Measurements from ENCODE around the gene PATL2. TPM values are rescaled to one million over a fixed set of nuclear protein-coding genes. Genes with fewer than 3 reads are reported as not detected.
"Not testable (repeated sequence)": the region's sequence is repeated elsewhere in the genome, so short reads cannot be mapped to it uniquely, and the experiment has no call there.

PATL2 gene
- polyA plus RNA-seq, 1 donor, result 1.4 TPM

DNA sequence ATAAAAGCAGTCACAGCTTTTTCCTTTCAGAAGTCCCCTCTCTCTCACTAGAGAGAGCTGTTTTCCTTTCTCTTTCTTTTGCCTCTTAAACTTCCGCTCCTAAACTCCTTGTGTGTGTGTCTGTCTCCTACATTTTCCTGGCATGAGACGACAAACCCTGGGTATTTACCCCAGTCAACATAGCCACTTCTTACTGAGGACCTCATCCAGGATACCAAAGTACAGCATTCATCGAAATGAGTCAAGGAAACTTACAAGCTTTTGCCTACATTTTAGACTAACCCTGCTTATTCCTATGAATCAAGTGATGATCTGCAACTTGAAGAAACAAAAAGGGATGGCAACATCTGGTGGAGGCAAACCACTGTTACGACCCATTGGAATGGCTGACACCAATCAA, 16.7 kb downstream of the PATL2 start:
- DNase-seq, result no peak

DNA sequence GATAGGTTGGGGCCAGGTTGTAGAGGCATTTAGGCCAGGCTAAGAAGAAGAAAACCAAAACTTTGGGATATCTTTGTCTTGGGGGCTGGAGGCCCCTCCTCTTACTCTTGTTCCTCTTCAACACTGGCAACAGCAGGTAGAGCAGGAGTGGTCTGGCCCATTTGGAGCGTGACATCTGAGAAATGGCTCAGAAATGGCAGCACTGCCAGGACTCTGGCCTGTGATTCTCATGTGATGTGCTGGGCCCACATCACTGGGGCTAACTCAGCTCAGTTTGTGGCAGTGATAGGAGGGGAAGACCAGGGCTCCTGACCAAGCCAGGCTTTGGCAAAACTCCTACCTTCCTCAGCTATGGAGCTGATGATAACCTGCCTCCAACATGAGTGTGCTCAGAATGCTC, 18.5 kb downstream of the PATL2 start:
- no peak for DNase-seq

DNA sequence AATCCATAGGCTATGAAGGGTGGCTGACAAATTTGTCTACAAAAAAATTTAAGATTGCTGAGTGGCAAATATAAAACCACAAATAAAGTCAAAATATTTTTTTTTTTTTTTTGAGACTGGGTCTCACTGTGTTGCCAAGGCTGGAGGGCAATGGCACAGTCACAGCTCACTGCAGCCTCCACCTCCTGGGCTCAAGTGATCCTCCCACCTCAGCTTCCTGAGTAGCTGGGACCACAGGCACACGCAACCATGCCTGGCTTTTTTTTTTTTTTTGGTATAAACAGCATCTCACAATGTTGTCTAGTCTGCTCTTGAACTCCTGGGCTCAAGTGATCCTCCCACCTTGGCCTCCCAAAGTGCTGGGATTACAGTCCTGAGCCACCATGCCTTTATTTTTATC, 20.9 kb downstream of the PATL2 start:
- DNase-seq, result not testable (repeated sequence)

DNA sequence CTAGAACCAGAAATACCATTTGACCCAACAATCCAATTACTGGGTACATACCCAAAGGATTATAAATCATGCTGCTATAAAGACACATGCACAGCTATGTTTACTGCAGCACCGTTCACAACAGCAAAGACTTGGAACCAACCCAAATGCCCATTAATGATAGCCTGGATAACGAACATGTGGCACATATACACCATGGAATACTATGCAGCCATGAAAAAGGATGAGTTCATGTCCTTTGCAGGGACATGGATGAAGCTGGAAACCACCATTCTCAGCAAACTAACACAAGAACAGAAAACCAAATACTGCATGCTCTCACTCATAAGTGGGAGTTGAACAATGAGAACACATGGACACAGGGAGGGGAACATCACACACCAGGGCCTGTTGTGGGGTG, 21.8 kb downstream of the PATL2 start:
- DNase-seq, result not testable (repeated sequence)

DNA sequence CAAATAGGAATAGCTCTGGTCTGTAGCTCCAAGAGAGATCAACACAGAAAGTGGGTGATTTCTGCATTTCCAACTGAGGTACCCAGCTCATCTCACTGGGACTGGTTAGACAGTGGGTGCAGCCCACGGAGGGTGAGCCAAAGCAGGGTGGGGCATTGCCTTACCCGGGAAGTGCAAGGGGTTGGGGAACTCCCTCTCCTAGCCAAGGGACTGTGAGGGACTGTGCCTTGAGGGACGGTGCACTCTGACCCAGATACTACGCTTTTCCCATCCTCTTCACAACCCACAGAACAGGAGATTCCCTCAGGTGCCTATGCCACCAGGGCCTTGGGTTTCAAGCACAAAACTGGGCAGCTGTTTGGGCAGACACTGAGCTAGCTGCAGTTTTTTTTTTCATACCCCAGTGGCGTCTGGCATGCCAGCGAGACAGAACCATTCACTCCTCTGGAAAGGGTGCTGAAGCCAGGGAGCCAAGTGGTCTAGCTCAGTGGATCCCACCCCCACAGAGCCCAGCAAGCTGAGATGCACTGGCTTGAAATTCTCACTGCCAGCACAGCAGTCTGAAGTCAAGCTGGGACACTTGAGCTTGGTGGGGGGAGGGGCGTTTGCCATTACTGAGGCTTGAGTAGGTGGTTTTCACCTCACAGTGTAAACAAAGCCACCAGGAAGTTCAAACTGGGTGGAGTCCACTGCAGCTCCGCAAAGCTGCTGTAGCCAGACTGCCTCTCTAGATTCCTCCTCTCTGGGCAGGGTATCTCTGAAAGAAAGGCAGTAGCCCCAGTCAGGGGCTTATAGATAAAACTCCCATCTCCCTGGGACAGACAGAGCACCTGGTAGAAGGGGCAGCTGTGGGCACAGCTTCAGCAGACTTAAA, 28.1 kb downstream of the PATL2 start:
- peak; percentile 37 for DNase-seq

DNA sequence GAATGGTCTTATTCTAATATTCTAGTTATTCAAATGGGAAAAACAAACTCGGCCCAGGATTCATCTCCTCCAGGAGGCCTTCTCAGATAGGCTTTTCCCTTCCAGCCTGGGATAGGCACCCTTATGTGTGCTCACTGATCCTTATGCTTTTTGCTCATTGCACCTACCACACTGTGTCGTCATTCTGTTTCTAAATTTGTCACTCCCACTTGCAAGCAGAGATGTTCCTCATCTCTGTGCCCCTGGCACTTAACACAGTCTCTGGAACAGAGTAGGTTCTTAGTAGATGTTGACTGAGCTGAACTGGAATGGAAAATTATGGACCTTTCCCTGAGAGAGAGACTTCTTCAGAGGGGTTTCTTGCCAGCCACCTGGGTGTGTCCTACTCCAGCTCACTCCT, 28.9 kb downstream of the PATL2 start:
- no peak for DNase-seq

DNA sequence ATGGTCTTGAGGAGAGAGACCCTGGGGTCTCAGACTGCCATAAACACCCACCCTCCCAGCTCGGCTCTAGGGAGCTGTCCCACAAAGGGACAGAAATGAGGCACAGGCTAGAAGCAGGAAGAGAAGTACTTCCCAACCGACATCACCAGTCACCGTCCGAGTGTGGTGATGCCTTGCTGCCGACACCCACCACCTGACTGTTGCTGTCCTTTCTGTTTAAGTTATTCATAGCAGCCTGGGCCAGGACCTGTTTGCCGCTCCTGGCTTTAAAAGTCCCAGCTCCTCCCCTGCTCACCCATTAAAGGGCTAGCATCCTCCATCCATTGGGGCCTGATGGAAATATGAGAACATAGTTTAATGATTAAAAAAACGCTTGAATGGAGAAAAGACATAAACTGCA, 34.4 kb downstream of the PATL2 start:
- no peak for DNase-seq

DNA sequence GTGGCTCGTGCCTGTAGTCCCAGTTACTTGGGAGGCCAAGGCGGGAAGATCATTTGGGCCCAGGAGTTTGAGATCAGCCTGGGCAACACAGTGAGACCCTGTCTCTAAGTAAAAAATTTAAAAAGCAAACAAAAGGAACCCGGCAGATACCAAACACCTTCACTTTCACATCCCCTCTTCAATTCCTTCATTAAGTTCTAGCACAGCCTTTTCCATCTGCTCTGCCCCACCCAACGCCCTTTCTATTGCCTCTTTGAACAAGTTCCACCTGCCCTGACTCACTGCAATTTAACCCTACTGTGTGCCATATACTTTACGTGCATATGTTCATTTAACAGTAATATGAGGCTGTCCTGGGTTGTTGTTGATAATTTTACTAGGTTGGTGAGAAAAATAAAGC, 35.2 kb downstream of the PATL2 start:
- DNase-seq, result no peak

DNA sequence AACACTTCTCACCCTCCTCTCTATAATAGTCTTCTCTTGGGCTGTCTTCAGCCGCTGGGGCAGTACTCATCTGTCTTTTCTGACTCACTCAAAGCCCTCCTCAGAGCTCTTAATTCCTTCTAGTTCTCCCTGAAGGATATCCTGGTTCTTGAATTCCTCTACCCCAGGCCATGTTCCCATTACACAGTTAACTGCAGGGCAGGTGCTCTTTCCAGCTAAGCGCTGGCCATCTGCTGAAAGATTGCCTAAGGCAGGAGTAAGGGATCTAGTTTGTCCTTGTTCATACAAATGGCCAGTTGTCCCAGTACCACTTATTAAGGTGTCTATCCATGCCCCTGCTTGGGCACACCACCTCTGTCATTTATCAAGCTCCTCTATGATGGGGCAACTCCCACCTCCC, 37.5 kb downstream of the PATL2 start:
- no peak for DNase-seq

DNA sequence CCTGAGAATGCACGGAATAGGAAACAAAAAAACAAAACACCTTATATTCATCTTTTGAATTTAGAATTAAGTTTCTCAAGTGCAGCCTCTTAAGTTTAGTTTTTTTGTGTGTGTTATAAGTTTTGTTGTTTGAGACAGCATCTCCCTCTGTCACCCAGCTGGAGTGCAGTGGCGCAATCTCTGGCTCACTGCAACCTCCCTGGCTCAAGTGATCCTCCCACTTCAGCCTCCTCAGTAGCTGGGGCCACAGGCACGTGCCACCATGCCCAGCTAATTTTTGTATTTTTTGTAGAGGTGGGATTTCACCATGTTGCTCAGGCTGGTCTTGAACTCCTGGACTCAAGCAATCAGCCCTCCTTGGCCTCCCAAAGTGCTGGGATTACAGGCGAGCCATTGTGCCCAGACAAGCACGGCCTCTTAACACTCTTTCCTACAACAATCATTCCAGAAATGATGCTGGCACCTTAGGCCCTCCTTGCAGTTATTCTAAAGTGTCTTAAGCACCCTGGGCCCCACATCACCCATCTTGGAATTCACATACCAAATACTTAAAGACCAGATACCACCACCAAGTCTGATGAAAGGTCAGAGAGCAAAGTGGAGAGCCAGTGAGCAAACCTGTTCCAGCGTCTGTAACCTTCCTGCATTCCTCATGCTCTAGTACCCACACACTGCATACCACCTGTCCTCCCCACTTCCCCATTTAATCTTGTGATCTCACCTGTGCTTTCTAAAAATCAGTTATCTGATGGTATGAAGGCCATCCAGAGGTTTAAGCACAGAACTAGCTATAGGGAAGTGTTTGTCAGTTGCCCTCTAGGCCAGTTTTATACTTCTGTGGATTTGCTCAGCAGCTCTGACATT, 40.8 kb downstream of the PATL2 start:
- DNase-seq, result no peak

DNA sequence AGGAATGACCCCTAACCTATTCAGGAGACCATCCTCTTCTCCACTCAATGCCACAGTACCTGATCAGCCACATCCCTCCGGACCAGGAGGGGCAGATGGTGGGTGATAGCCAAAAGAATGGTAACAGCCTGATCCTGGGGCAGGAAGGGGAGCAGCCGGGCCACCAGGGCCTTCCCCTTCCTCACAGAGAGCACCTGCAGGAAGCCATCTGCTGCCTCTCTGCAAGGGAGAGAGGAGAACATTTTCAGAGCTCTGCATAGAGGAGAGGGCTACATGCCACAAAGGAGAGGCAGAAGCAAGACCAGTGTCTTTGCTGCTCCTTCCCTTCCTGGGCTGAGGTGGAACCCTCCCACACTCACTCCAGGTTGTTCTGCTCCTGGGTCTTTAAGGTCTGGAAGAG, 42.2 kb downstream of the PATL2 start:
- DNase-seq, result no peak

DNA sequence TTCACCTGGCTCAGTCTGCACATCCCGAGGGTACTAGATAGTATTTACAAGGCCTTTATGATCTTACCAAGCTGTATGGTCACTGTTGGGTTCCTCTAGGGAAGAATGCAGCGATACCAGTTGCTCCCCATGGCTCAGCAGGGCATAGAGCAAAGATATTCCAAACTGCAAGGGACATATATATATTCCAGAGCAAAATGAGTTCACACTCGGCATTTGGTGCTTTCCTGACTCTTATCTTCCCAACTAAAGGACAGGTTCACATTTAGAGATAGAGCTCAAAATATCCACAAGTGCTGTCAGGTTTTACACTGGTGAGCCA, 44.1 kb downstream of the PATL2 start:
- DNase-seq, result no peak

DNA sequence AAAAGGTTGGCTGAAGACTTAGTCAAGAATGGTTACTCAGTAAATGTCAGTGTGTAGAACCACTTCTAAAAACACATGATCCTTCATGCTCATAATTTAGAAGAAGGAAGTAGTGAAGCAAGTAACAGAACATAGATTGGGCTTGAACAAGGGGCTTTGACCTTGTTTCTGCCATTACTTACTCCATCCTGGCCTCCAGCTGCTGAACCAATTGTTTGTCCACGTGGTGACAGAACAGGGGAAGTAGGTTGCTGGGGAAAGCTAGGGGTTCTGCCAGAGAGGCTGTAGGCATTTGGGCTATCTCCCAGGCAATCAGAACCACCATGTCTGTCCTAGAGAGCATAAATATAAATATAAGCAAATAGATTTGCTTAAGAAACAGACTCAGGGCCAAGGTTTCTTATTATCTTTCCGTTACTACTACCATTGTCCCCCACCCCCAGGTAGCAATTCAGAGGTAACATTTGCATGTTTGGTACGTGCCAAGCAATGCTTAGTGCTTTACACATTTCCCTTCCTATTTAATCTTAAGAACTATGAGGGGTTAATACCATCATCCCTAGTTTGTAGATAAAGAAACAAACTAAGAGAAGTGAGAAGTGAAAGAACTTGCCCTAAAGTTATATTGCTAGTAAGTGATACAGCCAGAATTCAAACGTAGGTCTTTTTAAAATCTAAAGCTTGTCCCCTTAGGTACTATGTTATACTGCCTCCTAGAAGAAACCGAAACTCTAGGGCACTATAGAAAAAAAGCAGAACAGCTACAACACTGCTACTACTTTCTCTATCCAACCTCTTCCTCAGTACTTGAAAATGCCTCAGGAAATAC, 44.7 kb downstream of the PATL2 start:
- no peak for DNase-seq

DNA sequence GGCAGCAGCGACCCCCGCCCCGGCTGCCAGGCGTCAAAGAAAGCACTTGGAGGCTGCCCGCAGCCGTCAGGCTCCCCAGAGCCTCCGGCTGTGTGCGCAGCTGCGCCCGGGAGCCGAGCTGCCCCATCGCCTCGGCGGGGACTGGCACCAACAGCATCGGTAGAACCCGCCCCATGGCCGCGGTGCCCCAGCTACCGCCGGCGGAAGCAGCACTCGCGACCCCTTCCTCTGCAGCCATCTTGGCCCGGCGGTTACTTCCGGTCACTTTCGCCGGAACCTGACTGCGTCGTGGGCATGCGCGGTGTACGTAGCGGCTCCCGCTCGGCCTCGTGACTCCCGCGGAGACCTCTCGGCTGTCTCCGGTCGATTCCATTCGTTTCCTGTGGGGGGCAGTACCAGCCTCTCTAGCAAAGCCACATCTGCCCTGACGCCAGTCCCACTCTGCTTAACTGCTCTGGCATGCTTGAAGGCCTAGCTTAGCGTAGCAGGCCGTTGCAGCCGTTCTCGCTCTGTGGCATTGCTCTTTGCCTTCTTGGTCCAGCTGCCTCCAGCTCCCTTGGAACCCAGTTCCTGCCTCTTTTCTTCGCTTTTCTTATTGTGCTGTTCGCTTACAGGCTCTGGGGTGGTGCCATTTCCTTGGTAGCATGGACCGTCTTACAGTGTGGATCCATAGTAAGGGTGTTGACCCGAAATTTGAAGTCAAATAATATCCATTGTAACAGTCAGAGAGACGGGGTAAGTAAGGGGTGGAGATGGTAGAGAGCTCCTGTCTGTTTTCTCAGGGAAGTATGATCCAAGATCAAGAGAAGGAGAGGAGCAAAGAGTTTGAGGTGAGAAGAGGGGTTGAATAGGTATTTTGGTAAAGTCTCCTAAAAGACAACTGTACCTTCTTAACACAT, 47.5 kb downstream of the PATL2 start, which contains the start of gene SPG11:
TSS of gene SPG11 (minus strand) at position 253 of the 899 bp plus-strand sequence. CDS start at position 238, 15 bp downstream.
- DNase-seq, result peak; percentile 98

DNA sequence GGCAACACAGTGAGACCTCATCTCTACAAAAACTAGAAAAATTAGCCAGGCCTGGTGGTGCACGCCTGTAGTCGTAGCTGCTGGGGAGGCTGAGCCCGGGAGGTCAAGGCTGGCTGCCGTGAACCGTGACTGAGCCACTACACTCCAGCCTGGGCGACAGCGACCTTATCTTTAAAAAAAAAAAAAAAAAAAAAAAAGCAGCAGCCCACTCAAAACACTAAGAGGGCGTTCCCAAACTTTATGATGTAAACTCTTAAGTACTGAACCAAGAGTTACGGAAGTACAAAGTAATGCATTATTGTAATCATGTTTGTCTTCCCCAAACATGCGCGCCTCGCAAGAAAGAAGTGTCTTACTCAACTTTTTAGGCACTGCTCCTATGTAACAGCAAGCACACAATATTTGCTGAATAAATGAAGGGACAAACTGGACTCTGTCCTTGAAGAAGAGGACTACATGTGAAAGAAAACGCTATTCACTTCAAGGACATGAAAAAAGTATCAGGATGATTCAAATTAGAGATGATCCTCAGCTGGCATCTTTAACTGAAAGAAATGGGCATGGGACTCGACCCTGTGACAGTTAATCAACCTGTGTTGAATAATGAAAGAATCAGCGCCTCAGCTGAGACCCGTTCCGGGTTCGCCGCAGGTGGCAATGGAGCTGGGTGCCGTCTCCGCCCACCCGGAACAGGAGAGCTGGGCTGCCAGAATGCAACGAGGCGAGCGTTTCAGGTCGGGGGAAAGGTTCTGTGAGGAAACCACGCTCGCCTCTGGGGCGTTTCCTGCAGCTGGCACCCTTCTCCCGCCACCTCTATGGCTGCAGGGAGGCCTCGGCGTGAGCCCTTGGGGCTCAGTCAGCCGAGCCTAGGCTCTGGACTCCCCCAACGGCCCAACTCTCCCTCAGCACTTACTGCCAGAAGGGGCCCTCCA, 48.4 kb downstream of the PATL2 start:
- peak; percentile 19 for DNase-seq

DNA sequence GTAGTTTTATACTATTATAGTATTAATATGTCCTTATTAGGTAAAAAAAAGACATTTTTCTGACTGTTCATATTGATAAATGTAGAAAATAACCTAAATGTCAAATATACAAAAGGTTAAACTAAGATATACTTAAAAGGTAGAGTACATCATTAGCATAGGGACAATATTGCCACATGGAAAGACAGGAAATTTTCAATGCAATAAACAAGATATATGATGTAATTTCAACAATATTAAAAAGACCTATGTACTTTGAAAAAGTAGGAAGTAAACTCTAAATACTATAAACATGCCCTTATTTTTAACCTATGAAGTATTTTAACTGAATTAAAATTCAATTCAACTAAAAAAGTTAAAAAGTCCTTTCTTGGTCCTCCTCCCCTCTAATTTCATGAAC, 49.5 kb downstream of the PATL2 start:
- DNase-seq, result no peak

DNA sequence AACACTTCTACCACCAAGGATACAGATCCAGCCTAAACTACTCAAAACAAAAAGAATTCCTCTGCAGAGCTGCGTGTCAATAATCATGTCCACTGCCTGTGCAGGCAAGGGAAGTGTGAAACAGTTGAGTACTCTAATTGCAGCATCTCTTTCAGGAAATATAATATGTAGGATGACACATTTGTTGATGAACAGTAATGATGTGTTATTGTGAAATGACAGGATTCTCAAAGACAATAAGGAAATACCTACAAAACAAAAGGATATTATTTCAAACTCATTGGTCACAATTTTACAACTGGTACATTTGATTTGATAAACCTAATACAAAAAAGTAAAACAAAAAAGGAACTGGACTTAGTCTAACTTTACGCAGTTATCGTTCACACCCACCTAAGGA, 52.1 kb downstream of the PATL2 start:
- DNase-seq, result no peak

DNA sequence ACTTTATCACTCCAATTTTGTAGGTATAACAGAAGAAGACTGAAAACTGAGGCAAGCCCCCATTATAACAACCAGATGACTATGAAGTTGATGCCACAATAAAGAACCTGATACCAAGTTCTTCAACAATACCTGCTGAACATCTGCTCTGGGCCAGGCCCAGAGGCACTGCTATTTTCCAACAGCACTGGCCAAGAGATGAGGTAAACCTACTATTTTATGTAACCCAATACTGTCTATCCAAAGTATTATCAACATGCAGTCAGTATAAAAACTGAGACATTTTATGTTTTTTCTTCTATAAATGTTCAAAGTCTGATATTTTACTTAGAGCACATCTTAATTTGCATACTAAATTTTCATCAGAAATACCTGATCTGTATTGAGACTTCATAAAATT, 53.7 kb downstream of the PATL2 start:
- no peak for DNase-seq

DNA sequence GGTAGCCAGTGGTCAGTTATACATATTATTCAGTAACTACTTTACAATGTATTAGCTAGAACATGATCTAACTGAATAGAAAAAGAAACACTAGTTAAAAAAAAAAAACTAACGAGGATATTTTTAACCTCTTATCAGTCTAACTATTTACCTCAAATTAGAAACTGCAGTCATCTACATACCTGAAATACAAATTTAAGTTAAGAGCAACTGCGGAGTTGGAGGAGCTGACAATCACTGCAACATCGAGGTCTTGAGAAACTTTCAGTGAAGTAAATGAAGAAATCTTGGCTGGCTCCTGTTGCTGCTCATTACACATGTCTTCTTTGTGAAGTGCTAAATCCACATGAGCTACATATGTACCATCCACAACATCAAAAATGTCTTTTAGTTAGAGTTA, 54.2 kb downstream of the PATL2 start:
- no peak for DNase-seq

DNA sequence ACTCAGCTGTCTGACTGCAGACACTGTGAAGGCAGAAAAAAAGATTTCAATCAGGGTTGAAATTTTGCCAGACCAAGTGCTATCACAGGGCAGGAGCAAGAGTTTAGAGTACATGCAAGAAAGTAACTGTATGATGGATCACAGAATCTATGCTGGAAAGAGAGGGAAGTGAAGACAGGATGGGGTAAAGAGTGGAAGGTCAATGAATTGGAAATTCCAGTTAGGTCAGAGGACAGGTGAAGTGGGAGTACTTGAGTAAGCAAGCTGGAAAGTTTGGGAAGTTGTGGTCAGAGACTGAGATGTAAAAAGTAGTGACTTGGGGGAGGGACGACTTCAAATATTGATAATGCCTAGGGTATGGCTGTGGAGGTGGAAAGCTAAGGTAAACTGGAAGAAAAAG, 54.8 kb downstream of the PATL2 start:
- DNase-seq, result no peak
